ENCODE data around the gene LGR6. TPM values are rescaled to one million over a fixed set of nuclear protein-coding genes. Genes with fewer than 3 reads are reported as not detected.

The LGR6 gene
- total RNA-seq, 1 experiment from 2014 or later = 0.08 TPM

DNA sequence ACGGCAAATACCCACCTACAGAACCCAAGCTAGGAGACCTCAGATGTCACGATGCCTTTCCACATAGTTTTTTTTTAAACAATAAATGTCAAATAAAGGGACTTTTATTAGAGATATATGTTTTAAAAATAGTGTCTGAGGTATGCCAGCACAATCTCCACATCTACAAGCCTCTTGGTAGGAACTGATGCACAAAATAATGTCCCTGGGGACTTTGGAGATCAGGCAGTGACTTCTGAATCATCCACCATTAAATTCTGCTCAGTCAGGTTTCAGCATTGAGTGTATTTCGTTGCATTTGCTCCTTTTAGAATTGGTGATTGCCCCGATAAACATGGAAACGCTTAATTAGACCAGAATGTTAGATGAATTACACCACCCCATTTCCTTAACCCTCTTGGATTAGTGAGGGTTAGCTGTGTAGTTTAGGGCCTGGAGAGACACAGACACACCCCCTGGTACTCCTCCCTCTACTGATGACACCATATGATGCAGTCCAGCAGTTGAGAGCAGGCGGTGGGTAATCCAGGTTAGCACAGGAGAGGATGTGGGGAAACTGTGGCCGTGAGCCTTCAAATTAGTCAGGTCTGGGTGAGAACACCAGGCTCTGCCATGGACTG lies 33.6 kb downstream of the LGR6 start:
- no peaks in the 10 kb centered on the region for H3K4me1 ChIP-seq (ENCODE audit: control insufficient read depth, insufficient read depth, low read length)
- no peaks in the 10 kb centered on the region for H3K9me3 ChIP-seq (ENCODE audit: control insufficient read depth, insufficient read depth, low read depth, low read length)
- in situ Hi-C loops (cut with HindIII; ENCODE audit: low pct_unique_long_range_greater_than_20kb, low sequenced_read_pairs) = no loop called here
- DNase-seq (ENCODE audit: low read depth, low spot score) (no peak), ATAC-seq (no peak)
- H3K36me3 ChIP-seq (ENCODE audit: control insufficient read depth, insufficient read depth, low read length) = no peaks in the 10 kb centered on the region
- no peaks in the 10 kb centered on the region for H3K27me3 ChIP-seq (ENCODE audit: control insufficient read depth, insufficient read depth, low read length)
- TF ChIP-seq, protein P1, sequence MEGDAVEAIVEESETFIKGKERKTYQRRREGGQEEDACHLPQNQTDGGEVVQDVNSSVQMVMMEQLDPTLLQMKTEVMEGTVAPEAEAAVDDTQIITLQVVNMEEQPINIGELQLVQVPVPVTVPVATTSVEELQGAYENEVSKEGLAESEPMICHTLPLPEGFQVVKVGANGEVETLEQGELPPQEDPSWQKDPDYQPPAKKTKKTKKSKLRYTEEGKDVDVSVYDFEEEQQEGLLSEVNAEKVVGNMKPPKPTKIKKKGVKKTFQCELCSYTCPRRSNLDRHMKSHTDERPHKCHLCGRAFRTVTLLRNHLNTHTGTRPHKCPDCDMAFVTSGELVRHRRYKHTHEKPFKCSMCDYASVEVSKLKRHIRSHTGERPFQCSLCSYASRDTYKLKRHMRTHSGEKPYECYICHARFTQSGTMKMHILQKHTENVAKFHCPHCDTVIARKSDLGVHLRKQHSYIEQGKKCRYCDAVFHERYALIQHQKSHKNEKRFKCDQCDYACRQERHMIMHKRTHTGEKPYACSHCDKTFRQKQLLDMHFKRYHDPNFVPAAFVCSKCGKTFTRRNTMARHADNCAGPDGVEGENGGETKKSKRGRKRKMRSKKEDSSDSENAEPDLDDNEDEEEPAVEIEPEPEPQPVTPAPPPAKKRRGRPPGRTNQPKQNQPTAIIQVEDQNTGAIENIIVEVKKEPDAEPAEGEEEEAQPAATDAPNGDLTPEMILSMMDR (IDR thresholded peaks at IDR 0.05) = no peak
- TF ChIP-seq, protein P2, sequence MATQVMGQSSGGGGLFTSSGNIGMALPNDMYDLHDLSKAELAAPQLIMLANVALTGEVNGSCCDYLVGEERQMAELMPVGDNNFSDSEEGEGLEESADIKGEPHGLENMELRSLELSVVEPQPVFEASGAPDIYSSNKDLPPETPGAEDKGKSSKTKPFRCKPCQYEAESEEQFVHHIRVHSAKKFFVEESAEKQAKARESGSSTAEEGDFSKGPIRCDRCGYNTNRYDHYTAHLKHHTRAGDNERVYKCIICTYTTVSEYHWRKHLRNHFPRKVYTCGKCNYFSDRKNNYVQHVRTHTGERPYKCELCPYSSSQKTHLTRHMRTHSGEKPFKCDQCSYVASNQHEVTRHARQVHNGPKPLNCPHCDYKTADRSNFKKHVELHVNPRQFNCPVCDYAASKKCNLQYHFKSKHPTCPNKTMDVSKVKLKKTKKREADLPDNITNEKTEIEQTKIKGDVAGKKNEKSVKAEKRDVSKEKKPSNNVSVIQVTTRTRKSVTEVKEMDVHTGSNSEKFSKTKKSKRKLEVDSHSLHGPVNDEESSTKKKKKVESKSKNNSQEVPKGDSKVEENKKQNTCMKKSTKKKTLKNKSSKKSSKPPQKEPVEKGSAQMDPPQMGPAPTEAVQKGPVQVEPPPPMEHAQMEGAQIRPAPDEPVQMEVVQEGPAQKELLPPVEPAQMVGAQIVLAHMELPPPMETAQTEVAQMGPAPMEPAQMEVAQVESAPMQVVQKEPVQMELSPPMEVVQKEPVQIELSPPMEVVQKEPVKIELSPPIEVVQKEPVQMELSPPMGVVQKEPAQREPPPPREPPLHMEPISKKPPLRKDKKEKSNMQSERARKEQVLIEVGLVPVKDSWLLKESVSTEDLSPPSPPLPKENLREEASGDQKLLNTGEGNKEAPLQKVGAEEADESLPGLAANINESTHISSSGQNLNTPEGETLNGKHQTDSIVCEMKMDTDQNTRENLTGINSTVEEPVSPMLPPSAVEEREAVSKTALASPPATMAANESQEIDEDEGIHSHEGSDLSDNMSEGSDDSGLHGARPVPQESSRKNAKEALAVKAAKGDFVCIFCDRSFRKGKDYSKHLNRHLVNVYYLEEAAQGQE (IDR thresholded peaks at IDR 0.05; ENCODE audit: insufficient read depth in 1 of 2, low read depth in 2 of 2, low read length in 1 of 2) = no peak
- TF ChIP-seq POLR2AphosphoS5 (IDR thresholded peaks at IDR 0.05; ENCODE audit: low read depth, low read length) = no peak
- no peak for TF ChIP-seq TCF7L2 (IDR thresholded peaks at IDR 0.05; ENCODE audit: low read depth, low read length)
- TF ChIP-seq SIN3A (IDR thresholded peaks at IDR 0.05; ENCODE audit: borderline replicate concordance, insufficient read depth, low read depth, low read length) = no peak
- intact Hi-C loops (cut with micrococcal nuclease; ENCODE audit: unreplicated experiment) = no loop called here
- no TSS peak for BruUV-seq (replicated peaks)
- POLR2A ChIA-PET = no interaction called here
- CTCF ChIA-PET = no interaction called here
- no peak overlapping the region for H3K27ac ChIP-seq (ENCODE audit: low read length)
- no peak overlapping the region for H3K4me3 ChIP-seq (ENCODE audit: low read depth in 2 of 2, low read length in 2 of 2)

DNA sequence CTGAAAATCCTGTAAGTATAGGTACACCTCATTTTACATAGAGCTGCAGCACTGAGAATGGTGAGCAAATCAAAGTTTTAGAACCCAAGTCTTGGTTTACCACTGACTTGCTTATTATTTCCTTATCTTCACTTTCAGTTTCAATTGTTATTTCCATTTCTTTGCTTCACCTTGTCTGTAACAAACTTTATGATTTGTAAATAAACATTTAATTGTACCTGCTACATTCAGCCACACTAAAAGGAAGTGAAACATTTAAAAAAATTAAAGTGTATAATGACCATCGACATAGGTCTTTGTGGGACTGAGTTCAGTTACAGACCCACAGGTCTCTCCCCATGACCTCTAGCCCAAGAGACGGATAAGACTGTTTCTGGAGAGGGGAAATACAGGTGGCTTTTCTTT lies 34.4 kb downstream of the LGR6 start:
- H3K36me3 ChIP-seq (ENCODE audit: control insufficient read depth, insufficient read depth, low read length) = no peaks in the 10 kb centered on the region
- TF ChIP-seq TCF7L2 (IDR thresholded peaks at IDR 0.05; ENCODE audit: low read depth, low read length) = no peak
- TF ChIP-seq SIN3A (IDR thresholded peaks at IDR 0.05; ENCODE audit: borderline replicate concordance, insufficient read depth, low read depth, low read length) = no peak
- TF ChIP-seq, protein P2 (IDR thresholded peaks at IDR 0.05; ENCODE audit: insufficient read depth in 1 of 2, low read depth in 2 of 2, low read length in 1 of 2) = no peak
- no peak for TF ChIP-seq POLR2AphosphoS5 (IDR thresholded peaks at IDR 0.05; ENCODE audit: low read depth, low read length)
- in situ Hi-C loops (cut with HindIII; ENCODE audit: low pct_unique_long_range_greater_than_20kb, low sequenced_read_pairs) = no loop called here
- CTCF ChIA-PET = no interaction called here
- H3K9me3 ChIP-seq (ENCODE audit: control insufficient read depth, insufficient read depth, low read depth, low read length) = no peaks in the 10 kb centered on the region
- ATAC-seq (no peak), DNase-seq (ENCODE audit: low read depth, low spot score) (no peak)
- no peaks in the 10 kb centered on the region for H3K4me1 ChIP-seq (ENCODE audit: control insufficient read depth, insufficient read depth, low read length)
- intact Hi-C loops (cut with micrococcal nuclease; ENCODE audit: unreplicated experiment) = no loop called here
- POLR2A ChIA-PET = no interaction called here
- no peak overlapping the region for H3K27ac ChIP-seq (ENCODE audit: low read length)
- BruUV-seq (replicated peaks) = no TSS peak
- H3K4me3 ChIP-seq (ENCODE audit: low read depth in 2 of 2, low read length in 2 of 2) = no peak overlapping the region
- H3K27me3 ChIP-seq (ENCODE audit: control insufficient read depth, insufficient read depth, low read length) = no peaks in the 10 kb centered on the region

Data from Panc1 (cell line).